ENCODE data around the gene ANKRD65.

DNA sequence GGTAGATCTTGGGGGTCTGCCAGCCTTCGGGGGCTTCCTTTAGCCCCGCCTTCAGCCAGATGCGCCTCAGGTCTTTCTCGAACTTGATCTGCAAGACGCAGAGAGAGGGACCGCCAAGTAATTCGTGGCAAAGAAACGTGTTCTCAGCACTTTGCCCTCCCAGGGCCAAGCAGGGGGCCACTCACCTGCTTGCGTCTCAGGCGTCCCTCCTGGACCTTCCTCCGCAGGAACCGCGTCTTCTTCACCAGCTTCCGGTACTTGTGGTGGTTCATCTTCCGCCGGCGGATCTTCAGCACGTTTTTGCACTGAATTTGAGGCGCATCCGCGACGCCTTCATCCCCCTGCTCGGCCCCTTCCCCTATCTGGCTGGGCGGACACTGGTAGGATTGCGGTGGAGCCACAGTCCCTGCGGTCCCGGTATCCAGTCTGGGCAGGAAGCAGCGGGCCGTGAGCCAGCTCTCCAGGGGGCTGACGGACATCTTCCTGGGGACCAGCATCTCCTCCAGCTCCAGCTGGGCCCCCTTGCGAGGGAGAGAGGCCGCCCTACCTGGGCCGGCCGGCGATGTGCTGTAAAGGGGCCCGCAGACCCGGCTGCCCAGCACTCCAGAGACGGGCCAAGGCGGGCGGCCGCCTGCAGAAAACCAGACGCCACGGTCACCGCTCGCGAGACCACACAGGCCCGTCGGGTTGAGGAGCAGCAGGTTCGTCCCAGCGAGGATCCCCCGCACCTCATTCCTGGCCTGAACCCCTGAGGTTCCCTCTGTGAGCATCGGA, 47.1 kb downstream of the ANKRD65 start:
- TF ChIP-seq EZH2 (IDR thresholded peaks at IDR 0.05; ENCODE audit: borderline replicate concordance): no peak
- TF ChIP-seq, protein P1, sequence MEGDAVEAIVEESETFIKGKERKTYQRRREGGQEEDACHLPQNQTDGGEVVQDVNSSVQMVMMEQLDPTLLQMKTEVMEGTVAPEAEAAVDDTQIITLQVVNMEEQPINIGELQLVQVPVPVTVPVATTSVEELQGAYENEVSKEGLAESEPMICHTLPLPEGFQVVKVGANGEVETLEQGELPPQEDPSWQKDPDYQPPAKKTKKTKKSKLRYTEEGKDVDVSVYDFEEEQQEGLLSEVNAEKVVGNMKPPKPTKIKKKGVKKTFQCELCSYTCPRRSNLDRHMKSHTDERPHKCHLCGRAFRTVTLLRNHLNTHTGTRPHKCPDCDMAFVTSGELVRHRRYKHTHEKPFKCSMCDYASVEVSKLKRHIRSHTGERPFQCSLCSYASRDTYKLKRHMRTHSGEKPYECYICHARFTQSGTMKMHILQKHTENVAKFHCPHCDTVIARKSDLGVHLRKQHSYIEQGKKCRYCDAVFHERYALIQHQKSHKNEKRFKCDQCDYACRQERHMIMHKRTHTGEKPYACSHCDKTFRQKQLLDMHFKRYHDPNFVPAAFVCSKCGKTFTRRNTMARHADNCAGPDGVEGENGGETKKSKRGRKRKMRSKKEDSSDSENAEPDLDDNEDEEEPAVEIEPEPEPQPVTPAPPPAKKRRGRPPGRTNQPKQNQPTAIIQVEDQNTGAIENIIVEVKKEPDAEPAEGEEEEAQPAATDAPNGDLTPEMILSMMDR (IDR thresholded peaks at IDR 0.05; ENCODE audit: poor library complexity): no peak

Measured in hepatocyte (in vitro differentiated cells).